ENCODE results near the gene TREML4.

The TREML4 gene

DNA sequence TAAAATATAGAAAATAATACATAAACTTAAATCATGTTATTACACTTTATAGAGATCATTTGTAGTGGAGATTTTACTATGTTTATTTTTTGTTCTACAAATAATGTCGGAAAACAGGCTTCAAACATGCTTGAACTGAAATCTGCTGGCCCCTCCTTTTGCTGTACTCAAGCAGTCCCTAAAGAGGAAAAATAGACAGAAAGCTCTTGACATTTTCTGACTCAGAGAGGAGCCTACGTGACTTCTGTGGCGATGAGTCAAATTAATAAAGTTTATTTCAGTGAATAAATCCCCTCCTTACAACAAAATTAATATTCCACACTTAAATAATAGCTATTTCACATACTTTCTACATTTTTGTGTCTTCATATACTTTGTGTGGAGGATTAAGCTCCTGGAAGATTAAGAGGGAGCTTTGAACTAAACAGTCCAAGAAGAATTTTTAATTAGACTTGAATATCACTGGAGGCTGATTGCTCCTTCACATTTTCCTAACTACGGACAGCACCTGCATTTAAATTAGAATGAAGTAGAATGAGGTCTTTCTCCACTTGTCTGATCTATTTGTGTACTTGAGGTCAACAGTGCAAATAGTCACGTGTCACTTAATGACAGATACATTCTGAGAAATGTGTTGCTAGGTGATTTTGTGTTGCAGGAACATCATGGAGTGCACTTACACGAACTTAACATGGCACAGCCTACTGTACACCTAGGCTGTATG is 60.0 kb downstream of the TREML4 start:
- no peak overlapping the region for H2AFZ ChIP-seq (ENCODE audit: low read length)
- H3F3A ChIP-seq (ENCODE audit: low read depth) = no peaks in the 10 kb centered on the region
- no peaks in the 10 kb centered on the region for H3K9me3 ChIP-seq (ENCODE audit: insufficient read depth, low read depth, low read length)
- H3K4me1 ChIP-seq (ENCODE audit: insufficient read depth, low read length, poor library complexity, severe bottlenecking) = no peaks in the 10 kb centered on the region
- peaks cover 10% of the 10 kb centered on the region for H3K27me3 ChIP-seq (ENCODE audit: insufficient read depth, low read length, poor library complexity, severe bottlenecking)
- no peak overlapping the region for H3K9ac ChIP-seq (ENCODE audit: low read depth, low read length, poor library complexity, severe bottlenecking)
- H3K4me2 ChIP-seq (ENCODE audit: low read depth, low read length, poor library complexity, severe bottlenecking) = no peak overlapping the region
- H4K20me1 ChIP-seq (ENCODE audit: insufficient read depth, low read length, poor library complexity, severe bottlenecking) = no peaks in the 10 kb centered on the region
- no peaks in the 10 kb centered on the region for H3K79me2 ChIP-seq (ENCODE audit: insufficient read depth, low read length)
- no peak for TF ChIP-seq EZH2phosphoT487 (IDR thresholded peaks at IDR 0.05; ENCODE audit: borderline replicate concordance)
- TF ChIP-seq, protein P1, sequence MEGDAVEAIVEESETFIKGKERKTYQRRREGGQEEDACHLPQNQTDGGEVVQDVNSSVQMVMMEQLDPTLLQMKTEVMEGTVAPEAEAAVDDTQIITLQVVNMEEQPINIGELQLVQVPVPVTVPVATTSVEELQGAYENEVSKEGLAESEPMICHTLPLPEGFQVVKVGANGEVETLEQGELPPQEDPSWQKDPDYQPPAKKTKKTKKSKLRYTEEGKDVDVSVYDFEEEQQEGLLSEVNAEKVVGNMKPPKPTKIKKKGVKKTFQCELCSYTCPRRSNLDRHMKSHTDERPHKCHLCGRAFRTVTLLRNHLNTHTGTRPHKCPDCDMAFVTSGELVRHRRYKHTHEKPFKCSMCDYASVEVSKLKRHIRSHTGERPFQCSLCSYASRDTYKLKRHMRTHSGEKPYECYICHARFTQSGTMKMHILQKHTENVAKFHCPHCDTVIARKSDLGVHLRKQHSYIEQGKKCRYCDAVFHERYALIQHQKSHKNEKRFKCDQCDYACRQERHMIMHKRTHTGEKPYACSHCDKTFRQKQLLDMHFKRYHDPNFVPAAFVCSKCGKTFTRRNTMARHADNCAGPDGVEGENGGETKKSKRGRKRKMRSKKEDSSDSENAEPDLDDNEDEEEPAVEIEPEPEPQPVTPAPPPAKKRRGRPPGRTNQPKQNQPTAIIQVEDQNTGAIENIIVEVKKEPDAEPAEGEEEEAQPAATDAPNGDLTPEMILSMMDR (conservative IDR thresholded peaks at IDR 0.05; ENCODE audit: low read length) = no peak
- no peak overlapping the region for H3K4me3 ChIP-seq (ENCODE audit: low read length, poor library complexity, severe bottlenecking)
- H3K36me3 ChIP-seq (ENCODE audit: insufficient read depth, low read length) = no peaks in the 10 kb centered on the region
- no peaks in the 10 kb centered on the region for H3K9me2 ChIP-seq (replicated peaks; ENCODE audit: low read depth, low read length)
